Stomach (tissue), 9 donors: ENCODE data around the gene IPPK. TPM values are rescaled to one million over a fixed set of nuclear protein-coding genes. Genes with fewer than 3 reads are reported as not detected.

Source experiments
- DNase-seq, 2 donors: peaks; one replicate each; pipeline versions ENCODE4 v3.0.0 to v3.0.0-alpha.2; 2013 to 2019
- H3K27ac ChIP-seq, 5 donors: fragments of 200-600 bp in 4 of 5; sonication (generic) in 4 of 5; one replicate each; pipeline ENCODE4 v1.5.1; 2013 to 2019; ENCODE audit warnings: mild to moderate bottlenecking in 1 of 5, moderate library complexity in 1 of 5
- H3K27me3 ChIP-seq, 3 donors: fragments of 200-600 bp; sonication (generic); one replicate each; pipeline ENCODE4 v1.5.1; 2017 to 2019; ENCODE audit warnings: mixed run types in 1 of 3
- H3K36me3 ChIP-seq, 4 donors: fragments of 200-600 bp; sonication (generic); 1 replicate in 3 of 4; 2 replicates in 1 of 4; pipeline ENCODE4 v1.5.1; 2016 to 2019
- H3K4me1 ChIP-seq, 4 donors: fragments of 200-600 bp; sonication (generic); one replicate each; pipeline ENCODE4 v1.5.1; 2016 to 2019
- H3K4me3 ChIP-seq, 4 donors: fragments of 200-600 bp; sonication (generic) in 3 of 4; one replicate each; pipeline ENCODE4 v1.5.1; 2016 to 2019; ENCODE audit warnings: mild to moderate bottlenecking in 1 of 4
- H3K9me3 ChIP-seq, 4 donors: fragments of 200-600 bp; sonication (generic); one replicate each; pipeline ENCODE4 v1.5.1; 2016 to 2019
- EP300 ChIP-seq: sonication (generic); formaldehyde crosslinking; IDR thresholded peaks from one replicate; pipeline ENCODE4 v1.6.1; 2017; ENCODE audit warnings: antibody characterized with exemption
- POLR2A ChIP-seq, 4 donors: fragments of 450-650 bp; IDR thresholded peaks; one replicate each; pipeline ENCODE4 v1.6.1; 2016; ENCODE audit warnings: antibody characterized with exemption in 4 of 4, control low read depth in 2 of 4, mild to moderate bottlenecking in 1 of 4, moderate library complexity in 1 of 4
- POLR2AphosphoS5 ChIP-seq, 3 donors: sonication (generic); formaldehyde crosslinking; IDR thresholded peaks; one replicate each; pipeline ENCODE4 v1.6.1; 2016; ENCODE audit warnings: antibody characterized with exemption in 3 of 3
- WGBS, 5 donors: extraction: QIAGEN DNeasy Blood & Tissue Kit in 3 of 5; methylation state at CpG; one replicate each; pipeline versions ENCODE4 v1.1.5 to v1.1.7; 2013 to 2018; 5-methylcytosine and 5-hydroxymethylcytosine counted together
- intact Hi-C: fragments of 100-400 bp; cut with DNase I; formaldehyde crosslinking; loops from one replicate; pipeline ENCODE4 v1.15.1; 2023; ENCODE audit warnings: low total_unique reads
- polyA plus RNA-seq, 3 donors: library from polyadenylated mRNA; stranded (reverse); fragments of 200-250 nt; gene quantifications; one replicate each; pipeline ENCODE4 v1.2.3, GENCODE V29; 2013
- total RNA-seq, 5 donors: library from RNA; depleted of rRNA; stranded (reverse); fragments of >200 nt; gene quantifications; one replicate each; pipeline versions ENCODE4 v1.1.0 to v1.2.3, GENCODE V29; 2014 to 2016
- TF ChIP-seq, protein P1 (sequence below), 7 experiments: fragments of 450-650 bp in 4 of 7; fragments of 200-600 bp in 3 of 7; sonication (generic) in 3 of 7; IDR thresholded peaks; one replicate each; pipeline ENCODE4 v1.5.1; 2016 to 2019; ENCODE audit warnings: antibody characterized with exemption in 7 of 7, control low read depth in 2 of 7, mild to moderate bottlenecking in 1 of 7
- donor health status: healthy with polysubstance abuse.
- donor health status: Bipolar disorder and iron deficiency.
- donor health status: healthy.

The IPPK gene
- total and polyA plus RNA-seq, 8 donors = 1.4 to 17.1 (median 10.9) TPM

- Histone ChIP-seq H3K9me3 (no peaks in the 10 kb centered on the region), H3K36me3 (peaks cover 57 to 100% (median 97%) of the 10 kb centered on the region in 4 donors), H3K4me3 (no peak overlapping the region), H3K27ac (no peak overlapping the region), H3K27me3 (no peaks in the 10 kb centered on the region), H3K4me1 (peaks cover 0 to 10% (median 4%) of the 10 kb centered on the region in 4 donors)
- intact Hi-C loops = loop anchor here (10.0 kb wide), 1 partner anchor 294 kb away; no protein-coding TSS in a partner anchor
- peak in 1 of 2 donors; percentile 2 for DNase-seq
- no peak for TF ChIP-seq POLR2AphosphoS5 (IDR thresholded peaks at IDR 0.05)
- TF ChIP-seq EP300 = no peak
- TF ChIP-seq, protein P1, sequence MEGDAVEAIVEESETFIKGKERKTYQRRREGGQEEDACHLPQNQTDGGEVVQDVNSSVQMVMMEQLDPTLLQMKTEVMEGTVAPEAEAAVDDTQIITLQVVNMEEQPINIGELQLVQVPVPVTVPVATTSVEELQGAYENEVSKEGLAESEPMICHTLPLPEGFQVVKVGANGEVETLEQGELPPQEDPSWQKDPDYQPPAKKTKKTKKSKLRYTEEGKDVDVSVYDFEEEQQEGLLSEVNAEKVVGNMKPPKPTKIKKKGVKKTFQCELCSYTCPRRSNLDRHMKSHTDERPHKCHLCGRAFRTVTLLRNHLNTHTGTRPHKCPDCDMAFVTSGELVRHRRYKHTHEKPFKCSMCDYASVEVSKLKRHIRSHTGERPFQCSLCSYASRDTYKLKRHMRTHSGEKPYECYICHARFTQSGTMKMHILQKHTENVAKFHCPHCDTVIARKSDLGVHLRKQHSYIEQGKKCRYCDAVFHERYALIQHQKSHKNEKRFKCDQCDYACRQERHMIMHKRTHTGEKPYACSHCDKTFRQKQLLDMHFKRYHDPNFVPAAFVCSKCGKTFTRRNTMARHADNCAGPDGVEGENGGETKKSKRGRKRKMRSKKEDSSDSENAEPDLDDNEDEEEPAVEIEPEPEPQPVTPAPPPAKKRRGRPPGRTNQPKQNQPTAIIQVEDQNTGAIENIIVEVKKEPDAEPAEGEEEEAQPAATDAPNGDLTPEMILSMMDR (IDR thresholded peaks at IDR 0.05) = no peak
- no peak for TF ChIP-seq POLR2A (IDR thresholded peaks at IDR 0.05)
- 94 to 97% (median 97%) methylated on average over 7 of the region's 7 CpGs for WGBS, 5 donors
These were observed 30.8 kb downstream of the IPPK start for GRCh38 chr9:92639124-92639523.

DNA sequence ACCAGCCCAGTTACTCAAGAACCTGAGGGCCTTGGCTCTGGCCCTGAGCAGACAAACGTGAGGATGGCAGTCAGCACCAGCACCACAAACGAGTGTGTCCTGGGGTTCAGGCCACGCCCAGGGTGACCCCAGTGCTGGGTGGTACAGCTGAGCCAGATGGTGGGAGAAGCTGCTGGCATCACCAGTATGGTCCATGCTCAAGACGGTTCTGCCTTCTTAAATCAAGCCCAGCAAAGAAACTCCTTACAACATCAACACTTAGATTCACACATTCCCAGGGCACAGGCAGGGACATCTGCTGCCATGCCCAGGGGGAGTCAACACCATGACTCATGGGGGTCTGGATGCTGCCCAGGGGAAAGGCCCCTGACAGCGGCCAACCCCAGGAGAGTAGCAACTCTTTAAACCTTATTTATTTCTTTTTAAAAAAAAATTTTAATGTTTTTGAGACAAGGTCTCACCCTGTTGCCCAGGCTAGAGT is 31.3 kb downstream of the IPPK start:
- H3K27me3 ChIP-seq = no peaks in the 10 kb centered on the region
- intact Hi-C loops = loop anchor here (10.0 kb wide), 1 partner anchor 294 kb away; no protein-coding TSS in a partner anchor
- 73 to 87% (median 83%) methylated on average over 3 to 5 of the region's 5 CpGs for WGBS, 5 donors
- peaks cover 58 to 100% (median 97%) of the 10 kb centered on the region in 4 donors for H3K36me3 ChIP-seq
- H3K4me3 ChIP-seq = no peak overlapping the region
- no peak overlapping the region for H3K27ac ChIP-seq
- H3K4me1 ChIP-seq = peaks cover 0 to 13% (median 4%) of the 10 kb centered on the region in 4 donors
- no peak for TF ChIP-seq EP300
- TF ChIP-seq, protein P1 (IDR thresholded peaks at IDR 0.05) = no peak
- no peak for TF ChIP-seq POLR2A (IDR thresholded peaks at IDR 0.05)
- no peak for TF ChIP-seq POLR2AphosphoS5 (IDR thresholded peaks at IDR 0.05)
- DNase-seq = peak in 1 of 2 donors; percentile 15
- no peaks in the 10 kb centered on the region for H3K9me3 ChIP-seq

GRCh38 chr9:92637886-92638620 is 31.9 kb downstream of the IPPK start:
- Histone ChIP-seq H3K9me3 (no peaks in the 10 kb centered on the region), H3K4me1 (peaks cover 0 to 13% (median 4%) of the 10 kb centered on the region in 4 donors), H3K27me3 (no peaks in the 10 kb centered on the region), H3K27ac (no peak overlapping the region), H3K36me3 (peaks cover 58 to 100% (median 97%) of the 10 kb centered on the region in 4 donors), H3K4me3 (no peak overlapping the region)
- WGBS, 5 donors = 93 to 96% (median 94%) methylated on average over 23 to 26 of the region's 26 CpGs
- TF ChIP-seq EP300 (no peak), POLR2AphosphoS5 (IDR thresholded peaks at IDR 0.05) (no peak), POLR2A (IDR thresholded peaks at IDR 0.05) (no peak)
- TF ChIP-seq, protein P1 (IDR thresholded peaks at IDR 0.05) = no peak
- peak in 1 of 2 donors; percentile 20 for DNase-seq
- intact Hi-C loops = loop anchor here (10.0 kb wide), 1 partner anchor 293 kb away; no protein-coding TSS in a partner anchor

DNA sequence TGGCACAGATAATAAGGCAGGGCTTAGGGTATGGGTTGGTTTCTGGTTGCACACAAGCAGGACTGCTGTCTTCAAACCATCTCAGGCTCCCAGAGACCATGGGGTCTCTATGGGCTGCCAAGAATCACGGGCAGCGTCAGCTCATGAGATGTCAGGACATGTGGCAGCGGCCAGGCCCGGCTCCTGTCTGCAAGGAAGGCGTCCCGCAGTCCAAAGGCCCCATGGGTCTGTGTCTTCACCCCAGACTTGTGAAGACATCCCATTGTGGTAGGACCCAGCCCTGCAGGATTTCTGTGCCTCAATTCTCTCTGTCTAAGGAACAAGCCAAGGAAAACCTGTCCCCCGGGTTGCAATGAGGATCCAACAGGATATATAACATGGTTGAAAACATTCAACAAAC is 32.6 kb downstream of the IPPK start:
- TF ChIP-seq EP300 = no peak
- TF ChIP-seq POLR2A (IDR thresholded peaks at IDR 0.05) = no peak
- TF ChIP-seq POLR2AphosphoS5 (IDR thresholded peaks at IDR 0.05) = no peak
- TF ChIP-seq, protein P1 (IDR thresholded peaks at IDR 0.05) = no peak
- no peak overlapping the region for H3K4me3 ChIP-seq
- peaks cover 54 to 100% (median 97%) of the 10 kb centered on the region in 4 donors for H3K36me3 ChIP-seq
- WGBS, 5 donors = 92 to 94% (median 93%) methylated on average over 7 of the region's 7 CpGs
- DNase-seq = peak in 1 of 2 donors; percentile 24
- no peak overlapping the region for H3K27ac ChIP-seq
- peaks cover 0 to 13% (median 4%) of the 10 kb centered on the region in 4 donors for H3K4me1 ChIP-seq
- intact Hi-C loops = loop anchor here (10.0 kb wide), 1 partner anchor 293 kb away; no protein-coding TSS in a partner anchor
- no peaks in the 10 kb centered on the region for H3K27me3 ChIP-seq
- H3K9me3 ChIP-seq = no peaks in the 10 kb centered on the region
